ENCODE data around the gene RNF8. TPM values are rescaled to one million over a fixed set of nuclear protein-coding genes. Genes with fewer than 3 reads are reported as not detected.
"Not testable (repeated sequence)": the region's sequence is repeated elsewhere in the genome, so short reads cannot be mapped to it uniquely, and the experiment has no call there.

The RNF8 gene
- total RNA-seq, 2 experiments from 2014 or later: 28.3 to 31.1 TPM

DNA sequence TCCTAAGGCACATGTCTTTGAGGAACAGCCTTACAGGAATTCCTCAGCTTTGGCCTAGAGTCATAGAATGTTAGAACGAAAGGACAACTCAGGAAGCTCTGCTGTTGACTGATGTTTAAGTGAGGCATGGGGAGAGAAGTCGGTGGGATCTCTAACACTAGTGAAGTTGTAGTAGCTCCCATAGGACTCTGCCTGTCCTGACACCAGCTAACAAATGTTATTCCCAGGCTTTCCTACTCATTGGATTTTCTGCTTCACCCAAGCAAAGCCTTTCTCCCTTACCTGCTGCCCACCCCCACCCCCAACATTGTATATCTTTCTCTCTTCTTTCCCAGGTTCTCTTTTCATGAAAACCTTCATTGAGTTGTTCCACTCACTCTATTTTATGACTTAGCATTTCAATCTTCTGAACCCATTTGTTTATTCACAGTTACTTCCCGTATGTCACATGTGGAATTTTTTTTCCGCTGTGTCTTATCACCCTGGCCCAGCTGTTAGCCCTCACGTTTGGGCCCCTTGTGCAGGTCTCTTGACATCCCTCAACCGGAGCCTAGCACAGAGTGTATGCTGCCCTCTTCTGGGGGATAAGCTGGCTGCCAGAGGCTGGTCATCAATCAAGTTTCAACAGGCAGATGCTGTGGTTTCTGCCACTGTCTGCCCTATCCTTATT lies 39.2 kb upstream of the RNF8 start:
- H3K9me3 Mint-ChIP-seq (ENCODE audit: low read depth): no peaks in the 10 kb centered on the region
- no peaks in the 10 kb centered on the region for H3K27me3 Mint-ChIP-seq
- CTCF ChIA-PET: interaction anchor here (0.6 to 4.1 kb wide), 26 partner anchors 11 to 549 kb away, joined by 3 to 35 read pairs (median 4); no protein-coding TSS in a partner anchor
- H3K27ac Mint-ChIP-seq: peak overlapping the region; percentile 58
- DNase-seq: peak; percentile 67
- ATAC-seq: peak; percentile 82
- peaks cover 9% of the 10 kb centered on the region for H3K36me3 Mint-ChIP-seq
- H3K4me1 Mint-ChIP-seq: peaks cover 7% of the 10 kb centered on the region
- no peak overlapping the region for H3K4me3 Mint-ChIP-seq

DNA sequence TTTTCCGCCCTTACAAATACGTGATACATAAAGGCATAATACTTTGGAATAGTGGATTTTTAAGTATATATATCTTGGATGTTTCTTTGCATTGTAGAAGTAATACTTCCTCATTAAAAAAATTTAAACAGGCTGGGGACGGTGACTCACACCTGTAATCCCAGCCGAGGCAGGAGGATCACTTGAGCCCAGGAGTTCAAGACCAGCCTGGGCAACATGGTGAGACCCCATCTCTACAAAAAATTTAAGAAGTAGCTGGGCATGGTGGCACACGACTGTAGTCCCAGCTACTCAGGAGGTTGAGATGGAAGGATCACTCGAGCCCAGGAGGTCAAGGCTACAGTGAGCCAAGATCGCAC lies 38.6 kb upstream of the RNF8 start:
- ATAC-seq: no peak
- no peak overlapping the region for H3K27ac Mint-ChIP-seq
- DNase-seq: peak; percentile 23
- H3K36me3 Mint-ChIP-seq: peaks cover 10% of the 10 kb centered on the region
- H3K4me3 Mint-ChIP-seq: no peak overlapping the region
- H3K4me1 Mint-ChIP-seq: peaks cover 7% of the 10 kb centered on the region
- CTCF ChIA-PET: interaction anchor here (0.6 to 4.1 kb wide), 23 partner anchors 11 to 549 kb away, joined by 3 to 35 read pairs (median 4); no protein-coding TSS in a partner anchor
- no peaks in the 10 kb centered on the region for H3K9me3 Mint-ChIP-seq (ENCODE audit: low read depth)
- H3K27me3 Mint-ChIP-seq: no peaks in the 10 kb centered on the region

DNA sequence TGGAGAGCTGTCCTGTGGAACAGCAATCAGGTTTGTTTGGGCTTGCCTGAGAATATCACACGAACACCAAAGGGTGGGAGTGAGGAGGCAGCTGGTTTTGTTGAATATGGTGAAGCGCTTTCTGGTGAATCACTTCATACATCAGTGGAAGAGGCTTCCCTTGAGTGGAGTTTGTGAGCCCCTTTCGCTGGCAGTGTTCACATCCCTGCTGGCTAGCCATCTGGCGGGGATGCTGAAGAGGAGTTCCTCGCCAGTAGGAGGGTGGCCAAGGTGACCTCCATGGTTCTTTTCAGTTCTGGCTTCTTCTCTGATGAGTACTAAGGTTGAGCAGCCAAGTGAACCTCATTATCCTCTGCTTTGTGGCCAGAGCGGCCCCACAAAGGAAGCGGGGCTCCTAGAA lies 37.7 kb upstream of the RNF8 start:
- no peaks in the 10 kb centered on the region for H3K27me3 Mint-ChIP-seq
- peaks cover 10% of the 10 kb centered on the region for H3K36me3 Mint-ChIP-seq
- DNase-seq (no peak), ATAC-seq (no peak)
- CTCF ChIA-PET: interaction anchor here (0.8 to 4.1 kb wide), 5 partner anchors 12 to 294 kb away, joined by 3 to 26 read pairs (median 3); no protein-coding TSS in a partner anchor
- H3K9me3 Mint-ChIP-seq (ENCODE audit: low read depth): no peaks in the 10 kb centered on the region
- no peak overlapping the region for H3K27ac Mint-ChIP-seq
- peaks cover 4% of the 10 kb centered on the region for H3K4me1 Mint-ChIP-seq
- H3K4me3 Mint-ChIP-seq: no peak overlapping the region

DNA sequence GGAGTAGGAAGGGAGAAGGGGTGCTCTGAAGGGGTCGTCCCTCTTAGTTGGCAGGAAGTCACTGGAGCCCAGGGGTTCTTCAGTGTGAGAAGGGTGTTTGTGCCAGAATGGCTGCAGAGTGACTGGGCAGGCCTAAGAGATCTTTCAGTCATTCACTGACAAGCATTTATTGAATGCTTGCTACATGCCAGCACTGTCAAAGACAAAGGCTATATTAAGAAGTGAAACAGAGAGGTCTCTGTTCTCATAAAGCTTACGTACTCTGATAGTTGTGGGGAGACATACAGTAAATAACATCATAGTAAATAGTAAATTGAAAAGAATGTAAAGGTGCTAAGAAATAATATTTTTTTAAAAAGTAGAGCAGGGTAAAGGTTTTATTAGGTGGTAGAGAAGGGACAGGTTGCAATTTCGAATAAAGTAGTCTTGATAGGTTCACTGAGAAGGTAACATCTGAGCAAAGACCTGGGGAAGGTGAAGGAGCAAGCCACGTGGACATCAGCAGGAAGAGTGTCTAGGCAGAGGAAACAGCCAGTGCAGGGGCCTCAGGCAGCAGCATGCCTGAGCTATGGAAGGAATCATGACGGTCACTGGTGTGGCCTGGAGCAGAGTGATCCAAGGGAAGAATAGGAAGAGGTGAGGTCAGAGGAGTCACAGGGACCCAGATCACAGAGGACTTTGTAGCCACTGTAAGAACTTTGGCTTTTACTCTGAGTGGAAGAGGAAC lies 36.3 kb upstream of the RNF8 start:
- DNase-seq (peak; percentile 12), ATAC-seq (no peak)
- H3K4me3 Mint-ChIP-seq: no peak overlapping the region
- CTCF ChIA-PET: interaction anchor here (1.3 to 4.1 kb wide), 3 partner anchors 8 to 375 kb away, joined by 3 to 26 read pairs (median 5); no protein-coding TSS in a partner anchor
- no peaks in the 10 kb centered on the region for H3K27me3 Mint-ChIP-seq
- peaks cover 8% of the 10 kb centered on the region for H3K4me1 Mint-ChIP-seq
- H3K36me3 Mint-ChIP-seq: peaks cover 12% of the 10 kb centered on the region
- H3K9me3 Mint-ChIP-seq (ENCODE audit: low read depth): no peaks in the 10 kb centered on the region
- no peak overlapping the region for H3K27ac Mint-ChIP-seq

DNA sequence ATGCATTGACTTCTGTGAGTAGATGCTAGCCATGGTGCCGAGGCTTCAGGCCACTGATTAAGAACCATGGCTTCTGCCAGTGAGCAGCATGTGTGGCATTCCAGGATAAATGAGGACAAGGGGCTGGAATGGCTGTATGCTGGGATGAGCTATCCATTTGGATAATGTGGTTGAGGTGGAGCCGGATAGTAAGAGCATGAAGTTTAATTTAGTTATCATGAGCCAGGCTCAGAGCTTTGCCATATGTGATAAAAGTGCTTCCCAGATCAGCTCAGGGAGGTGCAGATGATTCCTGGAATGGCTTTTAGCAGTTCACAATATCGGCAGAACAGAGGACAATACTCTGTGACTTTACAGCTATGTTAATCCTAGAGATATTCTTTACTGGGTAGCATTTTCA lies 34.6 kb upstream of the RNF8 start:
- Mint-ChIP-seq H3K4me1 (peaks cover 18% of the 10 kb centered on the region), H3K36me3 (peaks cover 9% of the 10 kb centered on the region), H3K27me3 (no peaks in the 10 kb centered on the region), H3K4me3 (no peak overlapping the region), H3K9me3 (ENCODE audit: low read depth) (no peaks in the 10 kb centered on the region), H3K27ac (no peak overlapping the region)
- CTCF ChIA-PET: no interaction called here
- ATAC-seq (no peak), DNase-seq (no peak)

DNA sequence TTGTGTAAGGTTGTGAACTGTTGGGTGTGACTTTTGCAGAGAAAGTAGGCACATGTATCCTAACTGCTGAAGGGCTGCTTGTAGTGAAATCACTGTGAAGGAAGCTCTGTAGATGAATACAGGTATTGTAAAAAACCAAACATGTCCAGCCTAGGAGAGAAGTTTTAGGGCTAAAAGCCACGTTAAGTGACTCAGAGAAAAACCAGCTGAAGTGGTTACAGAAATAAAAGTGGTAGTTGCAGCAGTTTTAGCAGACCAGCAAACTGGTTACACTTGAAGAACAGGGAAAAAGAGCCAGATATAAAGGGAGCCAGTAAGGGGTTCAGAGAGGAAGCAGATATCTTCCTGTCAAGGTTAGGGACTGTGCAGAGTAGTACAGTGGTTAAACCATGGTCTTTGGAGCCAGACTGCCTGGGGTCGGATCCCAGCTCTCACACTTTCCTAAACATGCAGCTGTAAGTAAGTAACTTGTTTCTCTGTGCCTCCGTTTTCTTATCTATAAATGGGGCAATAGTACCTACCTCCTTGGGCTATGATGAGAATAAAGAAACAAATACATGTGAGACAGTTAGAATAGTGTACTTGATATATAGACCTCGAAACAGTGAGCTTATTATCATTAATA lies 33.8 kb upstream of the RNF8 start:
- Mint-ChIP-seq H3K9me3 (ENCODE audit: low read depth) (no peaks in the 10 kb centered on the region), H3K4me1 (peaks cover 18% of the 10 kb centered on the region), H3K27me3 (no peaks in the 10 kb centered on the region), H3K36me3 (peaks cover 7% of the 10 kb centered on the region), H3K4me3 (no peak overlapping the region), H3K27ac (no peak overlapping the region)
- no peak for ATAC-seq
- DNase-seq: no peak
- CTCF ChIA-PET: interaction anchor here (1.0 to 1.1 kb wide), 2 partner anchors 58 to 246 kb away, joined by 3 read pairs; no protein-coding TSS in a partner anchor

DNA sequence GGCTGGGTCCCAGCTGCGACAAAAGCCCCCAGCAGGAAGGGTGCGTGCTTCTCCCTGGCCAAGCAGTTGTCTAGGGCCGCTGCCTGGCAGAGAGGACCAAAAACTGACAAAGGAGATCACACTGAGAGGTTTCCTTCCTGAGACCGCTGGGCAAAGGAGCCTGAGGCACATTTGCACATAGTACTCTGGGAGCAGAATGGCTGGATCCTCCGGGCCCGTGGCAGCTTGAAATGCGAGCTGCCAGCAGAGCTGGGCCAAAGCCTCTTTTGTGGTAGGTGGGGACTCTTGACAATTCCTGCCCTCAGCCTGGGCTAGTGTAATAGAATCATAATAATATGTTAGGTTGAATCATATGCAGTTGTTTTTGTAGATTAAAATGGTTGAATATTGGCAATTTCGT lies 33.1 kb upstream of the RNF8 start:
- Mint-ChIP-seq H3K4me1 (peaks cover 18% of the 10 kb centered on the region), H3K27ac (no peak overlapping the region), H3K27me3 (no peaks in the 10 kb centered on the region), H3K9me3 (ENCODE audit: low read depth) (no peaks in the 10 kb centered on the region), H3K36me3 (peaks cover 7% of the 10 kb centered on the region), H3K4me3 (no peak overlapping the region)
- ATAC-seq (no peak), DNase-seq (no peak)
- CTCF ChIA-PET: interaction anchor here (0.5 to 2.0 kb wide), 4 partner anchors 10 to 566 kb away, joined by 3 to 5 read pairs (median 3); no protein-coding TSS in a partner anchor

DNA sequence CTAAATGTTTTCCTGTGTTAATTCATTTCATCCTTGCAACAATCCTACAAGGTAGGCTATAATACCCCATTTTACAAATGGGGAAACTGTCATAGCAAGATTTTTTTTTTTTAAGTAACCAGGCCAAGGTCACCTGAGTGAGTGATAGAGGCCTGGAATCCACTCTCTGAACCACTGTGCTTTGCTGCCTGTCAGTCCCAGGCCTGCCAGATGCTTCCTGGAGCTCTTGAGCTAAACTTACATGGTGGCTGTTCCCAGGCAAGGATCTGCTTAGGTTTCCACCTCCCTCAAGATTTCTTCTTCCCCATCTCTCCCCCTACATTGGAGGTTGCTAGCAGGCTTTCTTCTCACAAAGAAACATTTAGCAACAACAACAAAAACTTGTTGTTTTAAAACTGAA lies 32.7 kb upstream of the RNF8 start:
- H3K27me3 Mint-ChIP-seq: no peaks in the 10 kb centered on the region
- H3K27ac Mint-ChIP-seq: no peak overlapping the region
- H3K9me3 Mint-ChIP-seq (ENCODE audit: low read depth): no peaks in the 10 kb centered on the region
- no peak overlapping the region for H3K4me3 Mint-ChIP-seq
- H3K4me1 Mint-ChIP-seq: peaks cover 18% of the 10 kb centered on the region
- CTCF ChIA-PET: interaction anchor here (0.5 to 2.0 kb wide), 3 partner anchors 10 to 566 kb away, joined by 3 to 5 read pairs (median 3); no protein-coding TSS in a partner anchor
- DNase-seq (no peak), ATAC-seq (no peak)
- H3K36me3 Mint-ChIP-seq: peaks cover 8% of the 10 kb centered on the region

DNA sequence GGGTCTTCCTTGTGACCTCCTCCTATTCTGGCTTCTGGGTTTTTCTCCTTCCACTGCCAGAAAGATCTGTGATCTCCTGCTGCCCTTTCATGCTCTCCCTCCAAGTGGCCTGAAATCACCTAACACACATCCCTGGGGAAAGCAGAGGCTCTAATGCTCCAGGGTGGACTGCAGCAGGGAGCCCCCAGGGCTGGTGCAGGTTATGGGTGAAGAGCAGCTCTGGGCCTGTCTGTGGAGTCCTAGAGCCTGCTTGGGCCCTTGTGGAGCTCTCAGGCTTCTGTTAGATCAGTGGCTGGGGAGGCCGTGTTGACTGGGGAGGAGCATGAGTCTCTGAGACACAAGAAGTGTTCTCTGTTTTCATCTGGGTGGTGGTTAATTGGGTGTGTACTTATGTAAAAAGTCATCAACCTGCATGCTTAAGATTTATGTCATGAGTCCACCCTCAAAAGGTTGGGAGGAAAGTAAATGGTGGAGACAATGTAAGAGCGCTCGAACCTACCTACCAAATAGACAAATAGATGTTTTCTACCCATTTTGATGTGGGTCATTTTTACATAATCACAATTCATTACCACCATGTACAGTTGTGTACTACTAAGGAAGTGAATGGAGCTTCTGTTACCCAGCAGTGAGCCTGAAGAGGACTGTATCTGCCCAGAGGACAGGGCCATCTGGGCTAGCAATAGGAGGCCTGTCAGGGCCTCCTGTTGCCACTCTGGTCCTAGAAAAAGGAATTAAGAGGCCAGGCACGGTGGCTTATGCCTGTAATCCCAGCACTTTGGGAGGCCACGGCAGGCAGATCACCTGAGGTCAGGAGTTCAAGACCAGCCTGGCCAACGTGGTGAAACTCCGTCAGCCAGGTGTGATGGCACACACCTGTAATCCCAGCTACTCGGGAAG lies 32.0 kb upstream of the RNF8 start:
- no peaks in the 10 kb centered on the region for H3K27me3 Mint-ChIP-seq
- peaks cover 18% of the 10 kb centered on the region for H3K4me1 Mint-ChIP-seq
- H3K9me3 Mint-ChIP-seq (ENCODE audit: low read depth): no peaks in the 10 kb centered on the region
- CTCF ChIA-PET: interaction anchor here (2.0 kb wide), 1 partner anchor 11 kb away, joined by 5 read pairs; no protein-coding TSS in a partner anchor
- peak; percentile 25 for DNase-seq
- H3K36me3 Mint-ChIP-seq: peaks cover 6% of the 10 kb centered on the region
- no peak overlapping the region for H3K27ac Mint-ChIP-seq
- no peak overlapping the region for H3K4me3 Mint-ChIP-seq
- ATAC-seq: no peak

DNA sequence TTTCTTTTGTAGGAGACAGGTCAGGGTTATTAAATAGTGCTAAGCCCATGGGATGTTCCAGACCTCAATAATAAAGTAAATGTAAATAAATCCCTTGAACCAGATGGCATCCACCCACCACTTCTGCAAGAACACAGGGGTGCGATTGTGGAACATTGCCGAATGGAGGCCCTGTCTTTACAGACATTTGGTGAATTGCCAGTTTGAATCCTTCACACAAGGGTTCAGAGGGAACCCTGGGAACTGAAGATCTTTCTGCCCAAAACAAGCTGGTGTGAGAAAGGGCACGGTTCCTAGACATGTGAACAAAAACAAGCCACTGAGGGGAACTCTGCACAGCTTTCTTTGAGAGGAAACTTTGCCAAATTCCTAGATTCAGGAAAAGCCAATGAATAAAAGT lies 30.2 kb upstream of the RNF8 start:
- peaks cover 18% of the 10 kb centered on the region for H3K4me1 Mint-ChIP-seq
- no peaks in the 10 kb centered on the region for H3K27me3 Mint-ChIP-seq
- H3K36me3 Mint-ChIP-seq: peaks cover 8% of the 10 kb centered on the region
- CTCF ChIA-PET: interaction anchor here (0.9 to 1.4 kb wide), 7 partner anchors 13 to 305 kb away, joined by 3 to 6 read pairs (median 3); partner anchors contain the start of gene CMTR1
- DNase-seq (no peak), ATAC-seq (no peak)
- H3K9me3 Mint-ChIP-seq (ENCODE audit: low read depth): no peaks in the 10 kb centered on the region
- H3K27ac Mint-ChIP-seq: no peak overlapping the region
- H3K4me3 Mint-ChIP-seq: no peak overlapping the region

DNA sequence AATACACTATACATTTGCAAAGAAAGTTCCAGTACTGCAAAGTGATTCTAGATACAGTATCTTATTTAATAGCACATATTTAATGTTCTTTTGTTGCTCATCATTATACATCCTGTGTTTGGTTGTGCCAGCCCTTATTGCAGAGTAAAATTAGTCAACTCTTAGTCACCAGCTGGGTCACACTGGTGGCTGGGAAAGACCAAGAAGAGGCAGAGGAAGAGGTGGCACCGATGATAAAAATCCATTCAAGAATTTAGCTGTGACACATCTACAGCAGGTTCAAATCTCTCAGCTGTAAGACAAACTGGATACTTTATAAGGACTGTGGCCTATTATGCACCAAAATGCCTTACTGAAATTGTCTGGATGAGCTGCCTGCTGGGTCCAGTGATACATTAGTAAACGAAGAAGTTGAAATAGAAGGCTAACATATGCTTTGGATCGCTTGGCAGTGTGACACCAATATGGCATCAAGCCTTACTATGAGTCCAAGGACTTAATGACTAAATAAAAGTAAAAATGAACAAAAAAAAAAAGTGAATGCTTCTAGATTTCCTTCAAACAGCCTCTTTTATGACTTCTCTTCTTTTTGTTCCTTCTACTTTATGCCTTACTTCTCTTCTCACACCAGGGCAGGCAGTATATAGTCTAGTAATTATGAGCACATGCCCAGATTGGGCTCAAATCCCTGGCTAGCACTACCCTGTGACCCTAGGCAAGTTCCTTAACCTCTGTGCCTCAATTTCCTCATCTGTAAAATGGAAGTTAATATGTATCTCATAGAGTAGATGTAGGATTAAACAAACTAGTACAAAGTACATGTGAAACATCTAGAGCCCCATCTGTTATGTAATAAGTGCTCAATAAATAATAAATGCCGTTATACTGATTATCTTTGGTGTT lies 29.4 kb upstream of the RNF8 start:
- H3K27me3 Mint-ChIP-seq: no peaks in the 10 kb centered on the region
- CTCF ChIA-PET: interaction anchor here (0.6 to 2.2 kb wide), 24 partner anchors 11 to 496 kb away, joined by 3 to 18 read pairs (median 3); partner anchors contain the start of genes CMTR1 and RNF8
- DNase-seq: peak; percentile 53
- no peak for ATAC-seq
- H3K4me1 Mint-ChIP-seq: peaks cover 18% of the 10 kb centered on the region
- H3K4me3 Mint-ChIP-seq: no peak overlapping the region
- H3K27ac Mint-ChIP-seq: no peak overlapping the region
- H3K9me3 Mint-ChIP-seq (ENCODE audit: low read depth): no peaks in the 10 kb centered on the region
- peaks cover 8% of the 10 kb centered on the region for H3K36me3 Mint-ChIP-seq

DNA sequence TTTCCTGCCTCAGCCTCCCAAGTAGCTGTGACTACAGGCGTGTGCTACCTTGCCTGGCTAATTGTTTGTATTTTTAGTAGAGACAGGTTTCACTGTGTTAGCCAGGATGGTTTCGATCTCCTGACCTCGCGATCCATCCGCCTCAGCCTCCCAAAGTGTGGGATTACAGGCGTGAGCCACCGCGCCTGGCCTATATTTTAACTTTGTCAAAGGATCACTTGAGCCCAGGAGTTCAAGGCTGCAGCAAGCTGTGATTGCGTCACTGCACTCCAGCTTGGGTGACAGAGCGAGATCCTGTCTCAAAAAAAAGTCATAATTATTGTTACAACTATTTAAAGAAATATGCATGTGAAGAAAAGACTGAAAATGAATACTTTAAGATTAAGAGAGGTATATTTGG lies 23.4 kb upstream of the RNF8 start:
- not testable (repeated sequence) for H3K27me3 Mint-ChIP-seq; ATAC-seq; H3K27ac Mint-ChIP-seq; H3K4me3 Mint-ChIP-seq; DNase-seq; H3K4me1 Mint-ChIP-seq; H3K9me3 Mint-ChIP-seq (ENCODE audit: low read depth)
- H3K36me3 Mint-ChIP-seq: peaks cover 16% of the 10 kb centered on the region
- CTCF ChIA-PET: interaction anchor here (1.0 kb wide), 1 partner anchor 236 kb away, joined by 4 read pairs; no protein-coding TSS in a partner anchor
